ENCODE measurements around the gene DNM1. TPM values are rescaled to one million over a fixed set of nuclear protein-coding genes. Genes with fewer than 3 reads are reported as not detected.

The DNM1 gene
- total RNA-seq, 1 donor from 2014 or later = 52.7 TPM

- ATAC-seq (peak; percentile 33), DNase-seq (ENCODE audit: low spot score) (no peak)
- intact Hi-C loops (cut with DNase I) = no loop called here
These were observed 41.1 kb downstream of the DNM1 start for GRCh38 chr9:128244091-128244836.

GRCh38 chr9:128244837-128245231 lies 41.7 kb downstream of the DNM1 start:
- intact Hi-C loops (cut with DNase I) = no loop called here
- ATAC-seq = peak; percentile 90
- DNase-seq (ENCODE audit: low spot score) = peak; percentile 90

- DNase-seq (ENCODE audit: low spot score) = peak; percentile 83
- intact Hi-C loops (cut with DNase I) = no loop called here
- ATAC-seq = peak; percentile 29
These were observed 42.4 kb downstream of the DNM1 start for GRCh38 chr9:128245421-128246151.

GRCh38 chr9:128246471-128246870 lies 43.3 kb downstream of the DNM1 start:
- intact Hi-C loops (cut with DNase I) = no loop called here
- ATAC-seq (no peak), DNase-seq (ENCODE audit: low spot score) (no peak)

GRCh38 chr9:128247226-128247803 lies 44.1 kb downstream of the DNM1 start:
- ATAC-seq (no peak), DNase-seq (ENCODE audit: low spot score) (no peak)
- intact Hi-C loops (cut with DNase I) = no loop called here

- intact Hi-C loops (cut with DNase I) = no loop called here
- no peak for ATAC-seq
- no peak for DNase-seq (ENCODE audit: low spot score)
These were observed 46.4 kb downstream of the DNM1 start for GRCh38 chr9:128249558-128249907.

GRCh38 chr9:128249908-128250838 lies 47.0 kb downstream of the DNM1 start:
- intact Hi-C loops (cut with DNase I) = no loop called here
- DNase-seq (ENCODE audit: low spot score) (peak; percentile 93), ATAC-seq (peak; percentile 83)

GRCh38 chr9:128250839-128251731 lies 47.9 kb downstream of the DNM1 start:
- peak; percentile 56 for DNase-seq (ENCODE audit: low spot score)
- no peak for ATAC-seq
- intact Hi-C loops (cut with DNase I) = no loop called here

- ATAC-seq = peak; percentile 70
These were observed 48.5 kb downstream of the DNM1 start for GRCh38 chr9:128251732-128252100.

GRCh38 chr9:128252317-128253139 lies 49.3 kb downstream of the DNM1 start:
- ATAC-seq = no peak
- DNase-seq (ENCODE audit: low spot score) = peak; percentile 57
- intact Hi-C loops (cut with DNase I) = no loop called here

More at GRCh38 chr9:128251732-128252100, 48.5 kb downstream of the DNM1 start:
- intact Hi-C loops (cut with DNase I) = no loop called here
- DNase-seq (ENCODE audit: low spot score) = no peak

- DNase-seq (ENCODE audit: low spot score) (no peak), ATAC-seq (no peak)
- intact Hi-C loops (cut with DNase I) = no loop called here
These were observed 50.2 kb downstream of the DNM1 start for GRCh38 chr9:128253140-128253990.

GRCh38 chr9:128253991-128254346 lies 50.8 kb downstream of the DNM1 start:
- intact Hi-C loops (cut with DNase I) = no loop called here
- no peak for ATAC-seq
- no peak for DNase-seq (ENCODE audit: low spot score)

- intact Hi-C loops (cut with DNase I) = no loop called here
- DNase-seq (ENCODE audit: low spot score) (no peak), ATAC-seq (no peak)
These were observed 51.2 kb downstream of the DNM1 start for GRCh38 chr9:128254362-128254761.

- ATAC-seq (peak; percentile 50), DNase-seq (ENCODE audit: low spot score) (peak; percentile 79)
- intact Hi-C loops (cut with DNase I) = no loop called here
These were observed 51.9 kb downstream of the DNM1 start for GRCh38 chr9:128254855-128255759.

- ATAC-seq (no peak), DNase-seq (ENCODE audit: low spot score) (no peak)
- intact Hi-C loops (cut with DNase I) = no loop called here
These were observed 54.1 kb downstream of the DNM1 start for GRCh38 chr9:128257086-128257825.

Data from sciatic nerve (tissue), 2 donors.